ENCODE measurements around the gene HMX2. TPM values are rescaled to one million over a fixed set of nuclear protein-coding genes. Genes with fewer than 3 reads are reported as not detected.

Gene HMX2
- total RNA-seq, 2 donors from 2014 or later = 1.0 TPM; not detected in 1

DNA sequence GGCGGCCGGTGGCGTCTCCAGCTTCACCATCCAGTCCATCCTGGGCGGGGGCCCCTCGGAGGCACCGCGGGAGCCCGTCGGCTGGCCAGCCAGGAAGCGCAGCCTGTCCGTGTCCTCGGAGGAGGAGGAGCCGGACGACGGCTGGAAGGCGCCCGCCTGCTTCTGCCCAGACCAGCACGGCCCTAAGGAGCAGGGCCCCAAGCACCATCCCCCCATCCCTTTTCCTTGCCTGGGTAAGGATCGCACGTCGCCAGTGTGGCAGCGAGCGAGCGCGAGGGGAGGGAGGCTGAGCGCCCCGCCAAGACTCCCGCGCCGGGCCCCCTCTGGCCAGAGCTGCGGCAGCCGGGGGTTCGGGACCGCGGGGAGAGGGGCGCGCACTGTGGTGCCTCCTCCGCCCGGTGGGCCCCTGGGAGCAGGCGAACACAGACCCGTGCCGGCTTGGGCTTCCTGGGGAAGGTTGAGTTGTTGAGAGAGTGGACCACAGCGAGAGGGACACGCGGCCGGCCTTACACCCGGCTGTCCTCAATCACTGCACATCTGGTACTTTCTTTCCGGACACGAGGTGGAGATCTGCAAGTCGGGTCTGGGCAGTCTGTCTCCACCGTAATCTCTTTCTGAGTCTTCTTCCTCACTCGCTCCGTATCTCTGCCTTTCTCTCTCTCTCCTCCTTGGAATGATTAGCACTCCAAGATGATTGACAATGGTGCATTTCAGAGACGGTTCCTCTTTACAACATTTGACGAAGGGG, 652 bp downstream of the HMX2 start:
- intact Hi-C loops (cut with DNase I) = loop anchor here (10.0 kb wide), 1 partner anchor 1256 kb away; no protein-coding TSS in a partner anchor
- TF ChIP-seq CTCF (IDR thresholded peaks at IDR 0.05) (no peak), POLR2AphosphoS5 (IDR thresholded peaks at IDR 0.05) (no peak), POLR2A (IDR thresholded peaks at IDR 0.05) (no peak)
- Histone ChIP-seq H3K9me3 (no peaks in the 10 kb centered on the region), H3K4me3 (no peak overlapping the region), H3K4me1 (replicated peaks) (peaks cover 6% of the 10 kb centered on the region), H3K27ac (no peak overlapping the region), H3K27me3 (replicated peaks; ENCODE audit: insufficient read depth) (peaks cover 71% of the 10 kb centered on the region), H3K36me3 (no peaks in the 10 kb centered on the region)
- DNase-seq (ENCODE audit: low spot score) = no peak
- WGBS = 2% methylated on average over 55 of the region's 55 CpGs

GRCh38 chr10:123149162-123149567, 1.2 kb downstream of the HMX2 start:
- H3K27ac ChIP-seq = no peak overlapping the region
- no peaks in the 10 kb centered on the region for H3K9me3 ChIP-seq
- H3K36me3 ChIP-seq = no peaks in the 10 kb centered on the region
- H3K4me1 ChIP-seq (replicated peaks) = peaks cover 6% of the 10 kb centered on the region
- no peak for DNase-seq (ENCODE audit: low spot score)
- intact Hi-C loops (cut with DNase I) = loop anchor here (10.0 kb wide), 1 partner anchor 1256 kb away; no protein-coding TSS in a partner anchor
- TF ChIP-seq CTCF (IDR thresholded peaks at IDR 0.05) (no peak), POLR2A (IDR thresholded peaks at IDR 0.05) (no peak), POLR2AphosphoS5 (IDR thresholded peaks at IDR 0.05) (no peak)
- 7% methylated on average over 12 of the region's 12 CpGs for WGBS
- H3K4me3 ChIP-seq = no peak overlapping the region
- H3K27me3 ChIP-seq (replicated peaks; ENCODE audit: insufficient read depth) = peaks cover 65% of the 10 kb centered on the region

DNA sequence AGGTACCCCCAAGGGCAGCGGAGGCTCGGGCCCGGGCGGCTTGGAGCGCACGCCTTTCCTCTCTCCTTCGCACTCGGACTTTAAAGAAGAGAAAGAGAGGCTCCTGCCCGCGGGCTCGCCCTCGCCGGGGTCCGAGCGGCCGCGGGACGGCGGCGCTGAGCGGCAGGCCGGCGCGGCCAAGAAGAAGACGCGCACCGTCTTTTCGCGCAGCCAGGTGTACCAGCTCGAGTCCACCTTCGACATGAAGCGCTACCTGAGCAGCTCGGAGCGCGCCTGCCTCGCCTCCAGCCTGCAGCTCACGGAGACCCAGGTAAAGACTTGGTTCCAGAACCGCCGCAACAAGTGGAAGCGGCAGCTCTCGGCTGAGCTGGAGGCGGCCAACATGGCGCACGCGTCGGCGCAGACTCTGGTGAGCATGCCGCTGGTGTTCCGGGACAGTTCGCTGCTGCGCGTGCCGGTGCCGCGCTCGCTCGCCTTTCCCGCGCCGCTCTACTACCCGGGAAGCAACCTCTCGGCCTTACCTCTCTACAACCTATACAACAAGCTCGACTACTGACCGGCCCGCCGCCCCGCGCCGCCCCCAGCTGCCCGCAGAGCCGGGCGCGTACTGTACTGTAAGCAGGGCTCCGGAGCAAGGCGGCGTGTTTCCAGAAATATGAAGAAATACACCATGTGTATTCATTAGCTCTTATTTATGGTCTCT, 1.8 kb downstream of the HMX2 start:
- peaks cover 6% of the 10 kb centered on the region for H3K4me1 ChIP-seq (replicated peaks)
- H3K27me3 ChIP-seq (replicated peaks; ENCODE audit: insufficient read depth) = peaks cover 60% of the 10 kb centered on the region
- no peaks in the 10 kb centered on the region for H3K9me3 ChIP-seq
- peak overlapping the region in 1 of 2 donors; percentile 4 for H3K4me3 ChIP-seq
- no peak overlapping the region for H3K27ac ChIP-seq
- TF ChIP-seq POLR2AphosphoS5 (IDR thresholded peaks at IDR 0.05) = no peak
- TF ChIP-seq POLR2A (IDR thresholded peaks at IDR 0.05) = no peak
- TF ChIP-seq CTCF (IDR thresholded peaks at IDR 0.05) = no peak
- no peak for DNase-seq (ENCODE audit: low spot score)
- no peaks in the 10 kb centered on the region for H3K36me3 ChIP-seq
- intact Hi-C loops (cut with DNase I) = loop anchor here (10.0 kb wide), 1 partner anchor 1255 kb away; no protein-coding TSS in a partner anchor
- 2% methylated on average over 73 of the region's 76 CpGs for WGBS

DNA sequence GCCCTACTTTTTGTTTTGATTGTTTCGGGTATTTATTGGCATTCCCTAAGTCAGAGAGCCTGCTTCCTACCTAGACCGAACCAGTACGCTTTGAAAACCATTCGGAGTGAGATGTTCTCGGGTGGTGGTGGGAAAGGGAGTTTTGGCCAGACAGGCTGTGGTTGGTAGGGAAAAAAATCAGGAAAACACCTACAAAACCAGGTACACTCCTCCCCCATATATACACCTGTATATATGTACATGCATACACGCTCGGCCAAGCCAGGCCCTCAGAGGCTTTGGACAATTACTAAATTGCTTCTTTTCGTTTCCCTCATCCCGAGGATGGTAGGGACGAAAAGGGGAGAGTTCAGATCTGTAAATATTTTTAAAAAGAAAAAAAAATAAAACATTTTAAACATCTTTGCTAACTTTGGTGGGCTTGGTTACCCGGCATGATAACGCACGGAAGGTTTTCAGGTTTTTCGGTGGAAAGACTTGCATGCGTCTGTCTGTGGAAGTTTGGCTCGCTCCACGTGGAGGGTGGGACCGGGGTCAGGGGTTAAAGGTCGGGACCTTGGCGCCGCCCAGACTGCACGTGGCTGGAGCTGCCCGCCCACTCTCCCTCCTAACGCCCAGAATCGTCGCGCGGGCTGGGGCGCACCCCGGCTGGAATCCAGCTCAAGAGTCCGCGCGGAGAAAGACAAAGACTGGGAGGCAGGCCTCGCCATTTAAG, 2.5 kb downstream of the HMX2 start:
- intact Hi-C loops (cut with DNase I) = no loop called here
- TF ChIP-seq CTCF (IDR thresholded peaks at IDR 0.05) (no peak), POLR2A (IDR thresholded peaks at IDR 0.05) (no peak), POLR2AphosphoS5 (IDR thresholded peaks at IDR 0.05) (no peak)
- peaks cover 6% of the 10 kb centered on the region for H3K4me1 ChIP-seq (replicated peaks)

More for the DNA sequence above, 2.5 kb downstream of the HMX2 start:
- WGBS = 10% methylated on average over 34 of the region's 34 CpGs
- H3K36me3 ChIP-seq = no peaks in the 10 kb centered on the region
- H3K27ac ChIP-seq = no peak overlapping the region
- DNase-seq (ENCODE audit: low spot score) = no peak
- H3K9me3 ChIP-seq = no peaks in the 10 kb centered on the region
- H3K27me3 ChIP-seq (replicated peaks; ENCODE audit: insufficient read depth) = peaks cover 53% of the 10 kb centered on the region
- peak overlapping the region in 1 of 2 donors; percentile 4 for H3K4me3 ChIP-seq
